ENCODE measurements around the gene TRIO.

DNA sequence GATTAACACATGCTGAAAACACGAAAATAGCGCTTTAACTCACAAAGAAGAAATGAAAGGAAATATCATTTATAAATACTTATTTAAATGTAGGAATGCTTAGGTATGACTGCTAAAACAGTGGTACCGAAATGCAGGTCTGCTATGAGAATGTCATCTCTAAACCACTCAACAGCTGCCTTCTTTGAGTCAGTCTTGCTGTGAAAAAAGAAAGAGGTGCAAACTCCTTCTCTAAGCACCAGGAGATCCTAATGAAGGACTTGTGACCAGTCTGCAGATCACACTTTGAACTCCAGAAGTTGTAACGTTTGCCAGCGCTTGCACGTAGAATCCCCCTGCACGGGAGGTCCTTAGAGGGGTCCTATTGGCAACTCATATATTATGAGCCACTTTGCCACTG is 86.6 kb downstream of the TRIO start:
- TF ChIP-seq, protein P1, sequence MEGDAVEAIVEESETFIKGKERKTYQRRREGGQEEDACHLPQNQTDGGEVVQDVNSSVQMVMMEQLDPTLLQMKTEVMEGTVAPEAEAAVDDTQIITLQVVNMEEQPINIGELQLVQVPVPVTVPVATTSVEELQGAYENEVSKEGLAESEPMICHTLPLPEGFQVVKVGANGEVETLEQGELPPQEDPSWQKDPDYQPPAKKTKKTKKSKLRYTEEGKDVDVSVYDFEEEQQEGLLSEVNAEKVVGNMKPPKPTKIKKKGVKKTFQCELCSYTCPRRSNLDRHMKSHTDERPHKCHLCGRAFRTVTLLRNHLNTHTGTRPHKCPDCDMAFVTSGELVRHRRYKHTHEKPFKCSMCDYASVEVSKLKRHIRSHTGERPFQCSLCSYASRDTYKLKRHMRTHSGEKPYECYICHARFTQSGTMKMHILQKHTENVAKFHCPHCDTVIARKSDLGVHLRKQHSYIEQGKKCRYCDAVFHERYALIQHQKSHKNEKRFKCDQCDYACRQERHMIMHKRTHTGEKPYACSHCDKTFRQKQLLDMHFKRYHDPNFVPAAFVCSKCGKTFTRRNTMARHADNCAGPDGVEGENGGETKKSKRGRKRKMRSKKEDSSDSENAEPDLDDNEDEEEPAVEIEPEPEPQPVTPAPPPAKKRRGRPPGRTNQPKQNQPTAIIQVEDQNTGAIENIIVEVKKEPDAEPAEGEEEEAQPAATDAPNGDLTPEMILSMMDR (conservative IDR thresholded peaks at IDR 0.05 in 1 of 2, IDR thresholded peaks at IDR 0.05 in 1 of 2; ENCODE audit: low read depth in 1 of 2, low read length in 2 of 2) = no peak
- TF ChIP-seq EZH2 (IDR thresholded peaks at IDR 0.05; ENCODE audit: low read length, missing control alignments) = no peak
